GM23248 (cell line): ENCODE results near the gene COL1A2. TPM values are rescaled to one million over a fixed set of nuclear protein-coding genes. Genes with fewer than 3 reads are reported as not detected.
A peak's percentile ranks its signal among the peaks of the same experiment; 100 is the strongest.

Experiments
- DNase-seq: peaks from one replicate; pipeline ENCODE4 v3.0.0-alpha.2; 2015
- H2AFZ ChIP-seq: fragments of 200-600 bp; sonication (generic); 2 replicates; pipeline ENCODE4 v1.6.1; 2016; ENCODE audit warnings: antibody characterized with exemption
- H3F3A ChIP-seq: fragments of 200-600 bp; sonication (generic); 2 replicates; pipeline ENCODE4 v1.6.1; 2016; ENCODE audit warnings: mild to moderate bottlenecking, antibody characterized with exemption, mixed run types; ENCODE audit not compliant: insufficient read depth
- H3K27ac ChIP-seq: fragments of 200-600 bp; sonication (generic); 2 replicates; pipeline ENCODE4 v1.5.1; 2016; ENCODE audit warnings: mild to moderate bottlenecking
- H3K27me3 ChIP-seq: fragments of 200-600 bp; sonication (generic); replicated peaks from 2 replicates; pipeline ENCODE4 v1.6.1; 2016; ENCODE audit warnings: mild to moderate bottlenecking; ENCODE audit not compliant: insufficient read depth
- H3K36me3 ChIP-seq: fragments of 200-600 bp; sonication (generic); 2 replicates; pipeline ENCODE4 v1.6.1; 2016; ENCODE audit warnings: low read depth, mild to moderate bottlenecking
- H3K4me1 ChIP-seq: fragments of 200-600 bp; sonication (generic); 2 replicates; pipeline ENCODE4 v1.6.1; 2016; ENCODE audit warnings: mild to moderate bottlenecking; ENCODE audit not compliant: insufficient read depth
- H3K4me2 ChIP-seq: fragments of 200-600 bp; sonication (generic); one replicate; pipeline ENCODE4 v1.6.1; 2016; ENCODE audit warnings: mild to moderate bottlenecking; ENCODE audit not compliant: unreplicated experiment
- H3K4me3 ChIP-seq: fragments of 200-600 bp; sonication (generic); 2 replicates; pipeline ENCODE4 v1.5.1; 2016; ENCODE audit warnings: mild to moderate bottlenecking
- H3K79me2 ChIP-seq: fragments of 200-600 bp; sonication (generic); 2 replicates; pipeline ENCODE4 v1.6.1; 2016; ENCODE audit warnings: mild to moderate bottlenecking; ENCODE audit not compliant: insufficient read depth
- H3K9ac ChIP-seq: fragments of 200-600 bp; sonication (generic); 2 replicates; pipeline ENCODE4 v1.6.1; 2016; ENCODE audit warnings: mild to moderate bottlenecking
- H3K9me2 ChIP-seq: fragments of 200-600 bp; sonication (generic); 2 replicates; pipeline ENCODE4 v1.6.1; 2016; ENCODE audit warnings: mixed run types, mild to moderate bottlenecking, moderate library complexity; ENCODE audit not compliant: insufficient read depth
- H3K9me3 ChIP-seq: fragments of 200-600 bp; sonication (generic); one replicate; pipeline ENCODE4 v1.6.1; 2017; ENCODE audit warnings: low read depth
- H4K20me1 ChIP-seq: fragments of 200-600 bp; sonication (generic); 2 replicates; pipeline ENCODE4 v1.6.0; 2016; ENCODE audit not compliant: insufficient read depth
- EZH2 ChIP-seq: fragments of 200-600 bp; sonication (generic); IDR thresholded peaks from 2 replicates; pipeline ENCODE4 v1.6.1; 2018; ENCODE audit warnings: antibody characterized with exemption, mild to moderate bottlenecking; ENCODE audit not compliant: insufficient read depth, poor library complexity, severe bottlenecking
- EZH2phosphoT487 ChIP-seq: fragments of 200-600 bp; sonication (generic); IDR thresholded peaks from 2 replicates; pipeline ENCODE4 v1.6.1; 2018; ENCODE audit warnings: antibody characterized with exemption, moderate library complexity, mild to moderate bottlenecking, low read depth; ENCODE audit not compliant: insufficient read depth
- WGBS, 2 experiments: methylation state at CpG; one replicate each; pipeline ENCODE4 v1.1.6; 2015 to 2017; ENCODE audit warnings: low lambda C conversion rate in 2 of 2, low coverage in 1 of 2; ENCODE audit errors: missing lambda C conversion rate in 2 of 2; 5-methylcytosine and 5-hydroxymethylcytosine counted together
- in situ Hi-C: fragments of 300-500 bp; cut with MboI; formaldehyde crosslinking; loops from 2 replicates; pipeline ENCODE4 v1.15.0; 2020
- polyA plus RNA-seq: library from polyadenylated mRNA; unstranded; fragments of >200 nt; fragmentation: Nextera tagmentation; extraction: Ambion mirVana; gene quantifications from 2 replicates; pipeline ENCODE4 v1.2.1, GENCODE V29; 2016
- total RNA-seq: library from RNA; depleted of rRNA; stranded (reverse); fragments of >200 nt; shearing (Covaris generic); gene quantifications from 2 replicates; pipeline ENCODE4 v1.2.3, GENCODE V29; 2014

COL1A2 gene
- total and polyA plus RNA-seq, 2 experiments from 2014 or later = 9,779 to 11,288 TPM

GRCh38 chr7:94434042-94434441 lies 39.3 kb downstream of the COL1A2 start:
- Histone ChIP-seq H2AFZ (no peak overlapping the region), H4K20me1 (0 out of 2 replicates have a peak, but pooled peaks cover 11% of the 10 kb centered on the region), H3K9ac (no peak overlapping the region), H3K36me3 (peaks cover 21% of the 10 kb centered on the region), H3K4me1 (peaks cover 5% of the 10 kb centered on the region; the same call in 1 of the 2 replicates), H3K4me3 (no peak overlapping the region), H3F3A (peaks cover 63% of the 10 kb centered on the region), H3K4me2 (no peak overlapping the region), H3K9me2 (no peaks in the 10 kb centered on the region), H3K27ac (peak overlapping the region; percentile 100), H3K27me3 (no peaks in the 10 kb centered on the region), H3K79me2 (no peaks in the 10 kb centered on the region), H3K9me3 (no peaks in the 10 kb centered on the region)
- in situ Hi-C loops = no loop called here
- peak; percentile 83 for DNase-seq
- 9 to 13% methylated on average over 2 of the region's 2 CpGs for WGBS, 2 experiments
- TF ChIP-seq EZH2phosphoT487 (no peak), EZH2 (no peak)

DNA sequence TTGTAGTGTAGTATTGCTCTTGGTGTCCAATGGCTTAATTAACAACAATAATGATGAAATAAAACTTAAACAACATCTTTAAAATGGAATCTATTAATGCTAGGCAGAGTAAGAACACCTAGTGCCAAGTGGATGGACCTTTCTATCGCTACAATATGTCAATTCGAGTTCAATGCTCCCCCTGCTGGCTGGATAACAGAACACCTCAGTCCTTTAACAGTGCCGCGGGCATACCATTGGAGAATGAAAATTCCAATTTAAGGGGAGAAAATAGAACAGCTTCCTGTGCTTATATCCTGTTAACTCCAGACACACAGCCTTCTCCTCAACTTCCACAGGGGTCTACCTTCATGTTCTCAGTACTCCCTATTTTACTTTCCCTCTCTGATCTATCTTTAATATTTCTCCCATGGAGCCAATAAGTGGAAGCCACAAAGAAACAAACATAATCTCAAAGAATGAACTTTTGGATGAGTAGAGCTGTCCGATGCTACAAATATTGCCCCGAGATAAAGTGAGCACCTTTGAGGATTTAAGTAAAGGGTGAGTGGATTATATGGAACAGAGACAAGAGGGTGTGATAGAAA lies 41.4 kb downstream of the COL1A2 start:
- peaks cover 58% of the 10 kb centered on the region for H3F3A ChIP-seq
- H3K79me2 ChIP-seq = no peaks in the 10 kb centered on the region
- H3K36me3 ChIP-seq = 0 out of 2 replicates have a peak, but pooled peaks cover under 1% of the 10 kb centered on the region
- no peaks in the 10 kb centered on the region for H3K9me2 ChIP-seq
- H3K9me3 ChIP-seq = no peaks in the 10 kb centered on the region
- H3K4me3 ChIP-seq = peak overlapping the region; percentile 47; the same call in 1 of the 2 replicates
- TF ChIP-seq EZH2 (no peak), EZH2phosphoT487 (no peak)
- no peaks in the 10 kb centered on the region for H3K27me3 ChIP-seq
- 2 to 3% methylated on average over 6 of the region's 6 CpGs for whole genome bisulfite sequencing, 2 experiments
- peaks cover 19% of the 10 kb centered on the region for H3K4me1 ChIP-seq
- peak overlapping the region; percentile 89 for H2AFZ ChIP-seq
- H4K20me1 ChIP-seq = no peaks in the 10 kb centered on the region
- H3K27ac ChIP-seq = no peak overlapping the region
- in situ Hi-C loops = loop anchor here (5.0 kb wide), 1 partner anchor 144 kb away; no protein-coding TSS in a partner anchor
- peak overlapping the region; percentile 41 for H3K4me2 ChIP-seq
- H3K9ac ChIP-seq = no peak overlapping the region
- peak; percentile 87 for DNase-seq

DNA sequence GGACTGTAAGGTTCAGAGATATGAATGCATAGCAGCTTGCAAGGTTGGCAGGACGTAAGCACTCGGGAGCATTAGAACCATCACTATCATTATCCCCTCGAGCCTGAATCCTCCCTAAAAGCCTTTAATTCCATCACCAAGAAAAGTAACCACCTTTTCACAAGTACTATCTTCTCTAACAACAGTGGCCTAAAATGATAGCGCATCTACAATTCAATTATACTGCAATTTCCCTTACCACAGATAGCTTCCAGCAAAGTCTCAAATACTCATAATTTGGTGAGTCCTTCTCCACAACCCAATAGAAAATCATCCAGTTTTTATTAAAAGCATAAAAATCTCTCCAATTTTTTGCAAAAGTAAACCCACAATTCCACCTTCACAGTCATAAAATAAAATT lies 42.0 kb downstream of the COL1A2 start:
- Histone ChIP-seq H2AFZ (peak overlapping the region; percentile 89), H3K79me2 (no peaks in the 10 kb centered on the region), H3K4me1 (peaks cover 19% of the 10 kb centered on the region), H3K9me3 (no peaks in the 10 kb centered on the region), H3K27me3 (no peaks in the 10 kb centered on the region), H3K4me2 (no peak overlapping the region), H3K9me2 (no peaks in the 10 kb centered on the region), H3K36me3 (no peaks in the 10 kb centered on the region), H3K4me3 (no peak overlapping the region), H3K9ac (no peak overlapping the region), H4K20me1 (no peaks in the 10 kb centered on the region), H3K27ac (no peak overlapping the region), H3F3A (peaks cover 52% of the 10 kb centered on the region)
- WGBS, 2 experiments = 74 to 82% methylated on average over 4 of the region's 4 CpGs
- in situ Hi-C loops = loop anchor here (5.0 kb wide), 1 partner anchor 144 kb away; no protein-coding TSS in a partner anchor
- DNase-seq = no peak
- TF ChIP-seq EZH2phosphoT487 = no peak
- no peak for TF ChIP-seq EZH2

GRCh38 chr7:94439893-94440381 lies 45.2 kb downstream of the COL1A2 start:
- H3K27me3 ChIP-seq = no peaks in the 10 kb centered on the region
- H3K9me3 ChIP-seq = no peaks in the 10 kb centered on the region
- no peaks in the 10 kb centered on the region for H3K9me2 ChIP-seq
- no peaks in the 10 kb centered on the region for H3K36me3 ChIP-seq
- no peaks in the 10 kb centered on the region for H4K20me1 ChIP-seq
- H3F3A ChIP-seq = peaks cover 28% of the 10 kb centered on the region
- WGBS, 2 experiments = 56 to 60% methylated on average over 3 of the region's 3 CpGs
- H3K4me2 ChIP-seq = peak overlapping the region; percentile 12
- no peaks in the 10 kb centered on the region for H3K79me2 ChIP-seq
- H3K9ac ChIP-seq = no peak overlapping the region
- DNase-seq = peak; percentile 27
- no peak for TF ChIP-seq EZH2
- TF ChIP-seq EZH2phosphoT487 = no peak
- no peak overlapping the region for H2AFZ ChIP-seq
- in situ Hi-C loops = loop anchor here (5.0 kb wide), 1 partner anchor 148 kb away; no protein-coding TSS in a partner anchor
- no peak overlapping the region for H3K27ac ChIP-seq
- peaks cover 19% of the 10 kb centered on the region for H3K4me1 ChIP-seq
- H3K4me3 ChIP-seq = no peak overlapping the region
